GM21360 (cell line): ENCODE measurements around the gene BTBD1.

Experiments
- ATAC-seq: cut with Tn5 transposase; IDR thresholded peaks from one replicate; pipeline ENCODE4 v1.9.1; 2021; ENCODE audit warnings: mild to moderate bottlenecking, moderate library complexity; ENCODE audit not compliant: unreplicated experiment

The BTBD1 gene

GRCh38 chr15:83066734-83067637, at the start of gene BTBD1:
Gene BTBD1 (minus strand): TSS chr15:83067252. CDS start chr15:83067151, 101 bp downstream.
- ATAC-seq, result peak; percentile 79

DNA sequence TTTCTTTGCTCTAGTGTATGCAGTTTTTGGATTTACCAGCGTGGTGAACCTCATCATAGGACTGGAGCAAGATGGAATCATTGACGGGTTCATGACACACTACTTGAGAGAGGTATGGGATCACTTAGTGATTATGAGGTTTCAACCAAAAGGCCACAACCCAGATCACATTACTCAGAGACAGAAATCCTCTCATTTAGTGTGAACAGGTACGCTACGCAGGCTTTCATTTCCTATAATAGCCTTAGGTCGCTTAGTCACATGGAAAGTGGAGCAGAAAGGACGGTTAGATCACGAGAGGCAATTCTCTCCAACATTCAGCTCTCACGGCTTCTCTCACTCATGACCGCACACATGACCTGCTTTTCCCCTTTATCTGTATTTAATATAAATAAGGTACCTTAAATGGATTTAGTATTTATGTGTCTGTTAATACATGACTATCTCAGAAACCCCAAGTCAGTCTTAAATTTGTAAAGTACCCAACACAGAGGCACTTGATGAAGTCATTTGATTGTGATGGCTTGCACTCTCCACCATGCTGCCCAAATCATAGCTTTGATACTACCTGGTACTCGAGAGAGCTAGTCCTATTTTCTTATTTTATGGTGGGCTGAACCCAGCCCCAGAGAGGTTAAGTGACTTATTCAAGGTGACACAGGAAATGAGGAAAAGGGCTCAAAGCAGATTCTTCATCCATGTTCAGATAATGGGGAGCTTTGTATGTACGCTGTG, 48.9 kb upstream of the BTBD1 start:
- peak; percentile 50 for ATAC-seq

GRCh38 chr15:83115410-83115809, 48.4 kb upstream of the BTBD1 start:
- no peak for ATAC-seq

DNA sequence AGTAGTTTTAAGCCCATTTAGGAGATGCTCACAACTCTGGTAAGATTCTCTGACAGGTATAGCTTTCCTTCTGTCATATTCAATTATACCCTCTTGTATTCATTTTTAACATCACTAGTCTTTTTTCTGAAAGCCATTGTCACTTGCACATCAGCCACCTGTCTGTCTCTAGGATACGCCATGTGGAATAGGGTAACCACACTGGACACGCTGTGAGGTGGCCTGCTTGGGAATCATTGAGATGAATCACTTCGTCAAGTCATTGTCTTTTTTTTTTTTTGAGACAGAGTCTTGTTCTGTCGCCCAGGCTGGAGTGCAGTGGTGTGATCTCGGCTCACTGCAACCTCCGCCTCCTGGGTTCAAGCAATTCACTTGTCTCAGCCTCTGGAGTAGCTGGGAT, 47.8 kb upstream of the BTBD1 start:
- ATAC-seq, result no peak

GRCh38 chr15:83113881-83114674, 47.0 kb upstream of the BTBD1 start:
- no peak for ATAC-seq

DNA sequence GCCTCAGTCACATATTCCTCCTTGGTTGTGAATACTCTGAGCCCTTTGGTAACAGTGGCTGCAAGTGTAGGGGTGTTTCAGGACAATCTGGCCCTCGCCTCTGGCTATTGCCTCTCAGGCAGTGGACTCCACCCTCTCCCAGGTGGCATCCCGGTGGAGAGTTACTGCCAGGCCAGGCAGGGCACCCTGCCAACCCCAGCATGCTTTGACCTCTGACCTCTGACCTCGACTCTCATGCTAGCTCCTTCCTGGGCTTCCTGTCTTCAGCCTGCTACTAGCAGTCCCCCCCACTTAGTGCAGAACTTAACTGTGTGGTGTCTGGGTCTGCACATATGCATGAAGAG, 45.9 kb upstream of the BTBD1 start:
- no peak for ATAC-seq

DNA sequence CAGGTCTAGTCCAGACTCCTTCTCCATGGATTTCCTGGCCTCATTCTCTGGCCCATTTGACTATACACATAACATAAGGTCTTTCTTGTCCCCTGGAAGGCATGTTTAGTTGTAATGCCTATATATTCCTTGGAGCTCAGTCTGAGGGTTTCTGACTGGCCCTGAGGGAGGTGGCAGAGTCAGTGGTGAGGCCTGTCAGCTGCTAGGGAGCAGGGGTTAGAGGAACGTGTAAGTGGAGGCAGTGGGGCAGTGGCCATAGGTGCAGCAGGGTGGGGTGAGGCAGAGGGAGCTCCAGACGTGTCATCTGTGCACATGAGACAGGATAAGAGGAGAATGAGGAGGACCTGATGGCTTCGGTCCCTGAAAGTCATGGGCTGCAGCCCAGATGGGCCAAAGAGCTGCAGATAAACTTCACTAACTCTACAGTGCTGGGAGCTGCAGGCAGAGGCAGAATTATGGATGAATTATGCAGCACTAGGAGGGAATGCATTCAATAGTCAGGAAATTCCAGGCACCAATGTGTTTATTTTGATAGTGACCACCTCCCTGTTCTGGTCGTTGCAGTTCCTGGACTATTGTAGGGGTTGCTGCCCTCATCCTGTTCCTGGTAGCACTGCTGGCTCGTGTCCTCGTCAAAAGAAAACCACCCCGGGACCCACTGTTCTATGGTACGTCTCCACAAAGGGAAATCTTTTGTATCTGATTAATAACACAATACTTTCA, 45.3 kb upstream of the BTBD1 start:
- no peak for ATAC-seq

DNA sequence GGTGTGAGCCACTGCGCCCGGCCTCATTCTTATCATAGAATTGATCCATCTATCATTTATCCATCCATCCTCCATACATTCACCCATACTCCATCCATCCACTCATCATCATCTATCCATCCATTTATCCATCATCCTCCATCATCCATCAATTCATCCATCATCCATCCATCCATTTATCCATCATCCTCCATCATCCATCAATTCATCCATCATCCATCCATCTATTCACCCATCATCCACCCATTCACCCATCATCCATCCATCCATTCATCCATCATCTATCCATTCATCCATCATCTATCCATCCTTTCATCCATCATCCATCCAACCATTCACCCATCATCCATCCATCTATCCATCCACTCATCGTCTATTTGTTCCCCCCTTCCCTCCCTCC, 44.1 kb upstream of the BTBD1 start:
- no peak for ATAC-seq

DNA sequence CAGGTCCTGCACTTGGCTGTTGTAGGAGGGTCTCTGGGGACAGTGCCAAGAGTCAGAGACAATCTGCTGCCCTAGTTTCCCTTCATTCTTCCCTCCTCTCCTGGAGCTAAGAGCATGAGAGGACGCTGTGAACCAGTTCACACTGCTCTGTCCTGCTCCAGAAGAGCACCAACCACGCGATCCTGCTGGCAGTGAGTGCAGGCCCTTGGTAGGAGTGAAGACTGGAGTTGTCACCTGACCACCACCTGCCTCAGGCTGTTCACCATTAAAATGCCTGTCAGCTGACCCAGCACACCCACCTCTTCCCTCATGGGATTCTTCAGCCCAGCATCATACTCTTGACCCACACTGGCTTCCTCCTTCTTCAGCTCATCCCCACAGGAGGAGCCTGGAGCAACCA, 43.3 kb upstream of the BTBD1 start:
- ATAC-seq, result no peak

DNA sequence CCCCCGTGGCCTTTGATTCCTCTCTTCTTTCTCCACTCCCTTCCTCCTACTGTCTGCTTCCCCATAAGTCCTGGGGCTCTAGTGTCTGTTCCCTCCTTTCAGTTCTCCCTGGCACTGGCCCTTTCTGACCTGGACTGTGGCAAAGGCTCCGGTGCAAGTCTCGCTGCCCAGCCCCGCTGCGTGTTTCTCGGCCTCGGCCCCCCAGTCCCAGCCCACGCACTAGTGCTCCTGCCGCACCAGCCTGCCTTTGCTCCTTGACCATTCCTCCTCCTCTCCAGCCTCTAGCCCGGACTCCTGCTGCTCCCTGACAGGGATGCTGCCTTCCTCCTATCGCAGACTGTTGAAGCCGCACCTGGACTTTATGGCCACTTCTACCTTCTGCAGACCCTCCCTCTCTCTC, 42.5 kb upstream of the BTBD1 start:
- ATAC-seq, result no peak

- ATAC-seq, result peak; percentile 50
Observed at GRCh38 chr15:83108266-83109219, 41.5 kb upstream of the BTBD1 start.

GRCh38 chr15:83107841-83108181, 40.8 kb upstream of the BTBD1 start:
- ATAC-seq, result no peak

GRCh38 chr15:83106994-83107840, 40.2 kb upstream of the BTBD1 start, which contains the start of gene TM6SF1:
Gene TM6SF1 (plus strand): TSS chr15:83107645. CDS start chr15:83107681, 36 bp downstream.
- ATAC-seq, result peak; percentile 45

DNA sequence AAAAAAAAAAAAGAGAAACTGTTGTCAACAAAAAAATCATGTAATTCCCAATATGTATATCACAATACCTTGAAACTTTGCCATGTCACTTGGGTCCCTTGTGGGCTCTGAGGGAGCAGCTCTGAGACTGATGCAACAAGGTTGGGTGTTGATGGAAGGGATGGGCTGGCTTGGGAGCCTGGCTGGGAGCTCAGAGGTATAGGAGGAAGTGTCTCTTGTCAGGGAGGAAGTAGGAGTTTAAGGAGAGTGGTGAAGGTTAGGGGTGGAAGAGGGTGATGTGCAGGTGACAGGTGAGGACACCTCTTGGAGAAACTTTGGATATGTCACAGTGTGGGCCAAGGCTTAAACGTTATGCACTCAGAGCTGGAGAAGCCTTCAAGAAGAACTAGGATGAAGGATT, 38.4 kb upstream of the BTBD1 start:
- ATAC-seq, result no peak

GRCh38 chr15:83104141-83104540, 37.1 kb upstream of the BTBD1 start:
- no peak for ATAC-seq

DNA sequence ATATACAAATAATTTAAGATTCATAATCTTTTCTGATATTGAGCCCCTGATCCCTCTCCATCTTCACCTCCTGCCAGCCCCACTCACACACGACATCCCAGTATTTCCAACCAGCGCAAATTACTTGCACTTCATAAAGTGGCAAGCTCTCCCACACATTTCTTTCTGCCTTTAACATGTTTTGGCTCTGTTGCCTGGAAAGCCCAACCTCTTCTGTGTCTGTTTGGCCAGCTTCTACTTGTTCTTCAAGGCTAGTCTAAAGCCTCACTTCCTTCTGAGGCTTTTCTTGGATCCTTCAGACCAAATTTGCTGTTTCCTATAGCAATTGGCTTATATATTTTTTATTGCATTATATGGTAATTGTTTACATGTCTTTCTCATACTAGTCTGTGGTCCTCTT, 35.3 kb upstream of the BTBD1 start:
- no peak for ATAC-seq

- no peak for ATAC-seq
Observed at GRCh38 chr15:83100097-83100646, 33.1 kb upstream of the BTBD1 start.

DNA sequence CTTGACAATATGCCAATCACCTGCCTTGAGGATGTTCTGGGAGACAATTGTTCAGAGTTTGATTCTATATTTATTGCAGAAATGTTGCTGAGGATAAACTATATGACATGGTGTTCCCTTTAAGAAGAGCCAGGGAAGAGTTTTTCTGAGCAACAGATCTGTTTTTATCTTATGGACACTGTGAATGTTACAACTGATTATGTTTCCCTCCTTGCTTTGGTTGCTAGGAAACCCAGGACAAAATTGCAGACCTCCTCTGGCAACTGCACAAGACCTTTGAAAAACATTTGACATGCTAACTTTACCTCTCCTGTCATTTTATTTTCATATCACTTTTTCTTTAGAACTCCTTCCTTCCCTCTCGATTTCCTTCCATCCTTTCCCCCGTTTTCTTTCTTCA, 32.2 kb upstream of the BTBD1 start:
- ATAC-seq, result no peak
